ENCODE data around the gene WDR27.
"Not testable (repeated sequence)": the region's sequence is repeated elsewhere in the genome, so short reads cannot be mapped to it uniquely, and the experiment has no call there.

Gene WDR27

GRCh38 chr6:169521825-169522224, 180.0 kb downstream of the WDR27 start:
- DNase-seq (ENCODE audit: low read depth) = no peak

GRCh38 chr6:169520104-169520503, 181.7 kb downstream of the WDR27 start:
- DNase-seq (ENCODE audit: low read depth) = no peak

GRCh38 chr6:169518451-169518850, 183.4 kb downstream of the WDR27 start:
- DNase-seq (ENCODE audit: low read depth) = no peak

DNA sequence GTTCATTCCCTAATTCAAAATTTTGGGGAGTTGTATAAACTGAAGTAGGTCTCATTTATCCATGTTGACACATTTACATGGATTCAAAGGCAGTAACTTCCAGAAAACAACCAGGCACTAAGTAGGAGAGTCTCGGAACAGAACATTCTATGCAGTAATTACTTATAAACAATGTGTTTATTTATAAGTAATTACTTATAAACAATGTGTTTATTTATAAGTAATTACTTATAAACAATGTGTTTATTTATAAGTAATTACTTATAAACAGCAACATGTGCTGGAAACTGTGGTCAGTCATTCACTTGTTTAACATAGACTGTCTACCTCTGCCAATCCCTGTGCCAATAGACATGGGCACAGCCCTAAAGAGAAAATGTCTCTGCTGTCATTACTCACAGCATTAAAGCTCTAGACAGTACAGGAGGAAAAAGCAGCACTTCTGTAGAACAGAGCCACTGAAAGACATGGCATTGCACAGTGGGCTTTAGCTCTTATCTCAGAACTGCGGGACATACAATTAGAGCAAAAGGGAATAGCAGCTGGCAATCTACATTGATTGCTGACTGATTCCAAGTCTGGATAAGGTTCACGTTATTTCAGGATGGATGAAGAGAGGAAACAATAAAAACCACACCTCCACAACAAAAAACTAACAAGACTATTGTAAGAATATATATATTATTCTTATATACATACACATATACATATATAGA, 188.2 kb downstream of the WDR27 start:
- DNase-seq (ENCODE audit: low read depth) = no peak

GRCh38 chr6:169511785-169512184, 190.0 kb downstream of the WDR27 start:
- not testable (repeated sequence) for DNase-seq (ENCODE audit: low read depth)

DNA sequence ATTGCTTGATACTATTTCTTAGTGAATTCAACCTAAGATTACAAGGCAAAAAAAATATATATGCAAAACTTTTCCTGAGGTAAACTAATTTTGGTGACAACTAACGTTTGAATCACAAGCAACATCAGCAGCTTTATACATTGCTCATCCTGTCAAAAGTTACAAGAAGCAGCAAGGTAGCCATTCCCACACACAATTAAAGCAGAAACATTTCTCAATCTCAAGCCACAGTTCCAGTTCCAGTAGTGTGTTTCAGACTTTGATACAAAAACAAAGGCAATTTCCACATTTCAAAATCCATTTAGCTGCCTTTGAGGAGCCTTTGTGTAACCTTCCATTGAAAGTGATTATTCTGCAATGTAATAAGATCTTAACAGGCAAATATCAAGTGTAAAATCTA, 191.0 kb downstream of the WDR27 start:
- DNase-seq (ENCODE audit: low read depth) = no peak

DNA sequence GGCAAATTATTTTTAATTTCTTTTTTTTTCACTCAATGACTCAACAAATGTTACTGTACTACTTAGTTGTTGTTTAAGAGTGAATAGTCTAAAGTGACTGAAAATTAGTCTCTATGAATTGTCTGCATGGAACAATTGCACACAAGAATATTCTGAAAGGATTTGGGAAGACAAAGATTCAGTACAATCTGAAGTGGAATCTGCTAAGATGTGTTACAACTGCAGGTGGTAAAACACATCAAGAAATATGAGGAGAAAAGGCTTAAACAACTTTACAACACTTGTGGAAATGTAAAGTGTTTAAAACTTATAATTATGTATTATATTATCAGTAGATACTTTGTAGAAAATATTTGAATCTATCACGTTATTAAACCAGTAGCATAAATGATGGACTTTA, 193.4 kb downstream of the WDR27 start:
- no peak for DNase-seq (ENCODE audit: low read depth)

- DNase-seq (ENCODE audit: low read depth) = no peak
These were observed 198.2 kb downstream of the WDR27 start for GRCh38 chr6:169503422-169504152.

GRCh38 chr6:169502445-169502844, 199.4 kb downstream of the WDR27 start:
- no peak for DNase-seq (ENCODE audit: low read depth)

- no peak for DNase-seq (ENCODE audit: low read depth)
These were observed 200.0 kb downstream of the WDR27 start for GRCh38 chr6:169501777-169502313.

DNA sequence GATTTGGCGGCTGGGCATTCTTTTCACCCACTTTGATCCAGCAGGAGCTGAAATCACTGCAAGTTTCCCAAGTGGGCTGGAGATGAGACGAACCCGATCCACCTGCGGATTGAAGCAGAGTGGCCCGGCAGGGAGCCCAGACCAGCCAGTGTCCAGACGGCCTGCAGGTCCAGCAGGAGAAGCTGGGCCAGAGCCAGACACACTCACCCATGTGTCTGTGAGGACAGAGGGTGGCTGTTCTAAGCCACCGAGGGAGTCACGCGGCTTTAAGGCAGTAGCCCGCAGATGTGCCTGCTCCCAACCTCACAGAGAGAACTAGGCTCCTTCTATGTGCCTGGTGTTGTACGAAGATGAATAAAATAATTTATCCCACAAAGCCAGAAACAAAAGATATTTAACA, 200.7 kb downstream of the WDR27 start:
- DNase-seq (ENCODE audit: low read depth) = no peak

DNA sequence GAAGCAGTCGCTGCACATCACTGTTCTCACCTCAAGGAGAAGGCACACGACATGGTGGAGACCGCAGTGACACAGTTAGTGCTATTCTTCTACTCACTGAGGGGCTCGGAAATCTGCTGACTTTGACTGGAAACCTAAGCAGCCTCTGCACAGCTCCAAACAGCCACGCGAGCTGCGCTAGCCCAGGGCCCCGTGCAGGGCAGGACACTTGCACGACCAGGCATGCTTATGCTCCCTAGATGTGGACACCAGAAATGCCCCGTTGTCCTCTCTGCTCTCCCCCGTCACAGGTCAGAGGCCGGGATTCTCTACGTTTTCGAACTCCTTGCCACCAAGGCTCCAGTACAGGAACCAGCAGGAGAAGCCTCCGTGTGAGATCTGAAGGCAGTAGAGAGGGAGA, 201.1 kb downstream of the WDR27 start:
- no peak for DNase-seq (ENCODE audit: low read depth)

DNA sequence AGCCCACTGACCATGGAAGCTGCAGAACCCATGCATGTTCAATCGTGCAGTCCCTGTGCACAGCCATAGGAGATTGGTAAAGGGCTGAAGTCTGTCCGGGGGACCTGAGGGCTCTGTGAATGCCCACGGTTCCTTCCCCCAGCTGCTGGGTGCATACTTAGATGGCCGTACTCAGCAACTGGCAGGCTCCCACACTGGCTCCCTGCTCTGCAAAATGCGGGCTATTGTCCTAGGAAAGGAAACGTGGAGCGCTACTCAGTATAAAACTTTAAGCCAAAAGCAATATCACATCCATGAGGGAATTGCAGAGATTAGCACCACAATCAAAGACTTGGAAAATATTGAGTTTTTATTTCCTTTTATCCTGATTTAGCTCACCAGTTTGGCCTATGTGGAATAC, 202.0 kb downstream of the WDR27 start:
- DNase-seq (ENCODE audit: low read depth) = no peak

DNA sequence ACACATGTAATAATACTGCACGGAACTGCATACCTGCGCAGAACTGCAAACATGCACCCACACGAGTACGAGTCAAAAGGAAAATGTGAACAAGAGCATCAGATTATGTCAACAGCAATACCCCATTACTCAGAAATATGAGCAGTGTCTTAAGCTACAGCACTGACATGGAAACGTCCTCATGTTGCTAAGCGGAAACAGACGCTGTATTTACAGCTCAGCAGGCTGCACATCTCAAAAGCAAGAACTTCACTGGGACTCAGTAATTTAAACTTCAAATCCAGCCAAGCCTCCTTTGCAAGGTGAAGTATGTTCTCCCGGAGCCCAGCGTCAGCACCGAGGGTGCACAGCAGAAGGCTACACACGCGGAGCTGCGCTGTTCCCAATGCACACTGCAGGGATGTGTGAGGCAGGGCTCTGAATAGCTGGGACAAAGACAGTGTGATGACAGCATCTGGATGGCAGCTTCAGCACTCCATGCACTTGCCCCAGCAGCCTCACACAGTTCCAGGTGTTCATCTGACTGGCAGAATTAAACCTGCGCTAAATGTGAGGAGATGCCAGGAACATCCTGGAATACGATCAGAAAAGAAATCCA, 202.8 kb downstream of the WDR27 start:
- DNase-seq (ENCODE audit: low read depth) = no peak

DNA sequence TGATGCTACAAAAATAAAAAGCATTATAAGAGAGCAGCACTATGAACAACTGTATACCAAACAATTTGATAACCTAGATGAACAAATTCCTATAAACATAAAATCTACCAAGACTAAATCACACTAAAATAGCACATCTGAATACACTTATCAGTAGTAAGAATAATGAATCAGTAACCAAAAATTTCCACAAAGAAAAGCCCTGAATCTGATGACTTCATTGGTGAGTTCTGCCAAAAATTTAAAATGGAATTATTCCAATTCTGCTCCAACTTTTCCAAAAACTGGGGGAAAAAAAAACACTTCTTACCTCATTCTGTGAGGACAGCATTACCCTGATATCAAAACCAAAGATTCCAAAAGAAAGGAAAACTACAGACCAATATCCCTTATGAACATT, 206.2 kb downstream of the WDR27 start:
- DNase-seq (ENCODE audit: low read depth) = no peak

- DNase-seq (ENCODE audit: low read depth) = no peak
These were observed 207.8 kb downstream of the WDR27 start for GRCh38 chr6:169494038-169494437.

DNA sequence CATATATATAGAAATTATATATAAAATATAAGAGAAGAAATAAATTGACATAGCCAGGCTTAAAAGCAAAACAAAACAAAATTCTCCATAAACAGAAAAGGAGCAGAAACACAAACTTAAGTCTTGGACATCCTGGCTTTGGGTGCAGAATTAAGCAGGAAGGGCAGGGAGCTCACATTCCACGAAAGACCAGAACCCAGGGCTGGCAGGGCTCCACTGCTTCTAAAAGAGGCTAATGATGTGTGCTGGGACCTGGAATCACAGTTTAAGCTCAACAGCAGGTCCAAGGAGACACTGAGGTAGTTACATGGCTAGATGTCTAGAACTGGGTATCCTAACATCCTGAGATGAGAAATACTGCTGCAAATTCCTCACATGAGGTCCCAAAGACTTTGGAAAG, 210.3 kb downstream of the WDR27 start:
- no peak for DNase-seq (ENCODE audit: low read depth)

- no peak for DNase-seq (ENCODE audit: low read depth)
These were observed 211.0 kb downstream of the WDR27 start for GRCh38 chr6:169490830-169491229.

DNA sequence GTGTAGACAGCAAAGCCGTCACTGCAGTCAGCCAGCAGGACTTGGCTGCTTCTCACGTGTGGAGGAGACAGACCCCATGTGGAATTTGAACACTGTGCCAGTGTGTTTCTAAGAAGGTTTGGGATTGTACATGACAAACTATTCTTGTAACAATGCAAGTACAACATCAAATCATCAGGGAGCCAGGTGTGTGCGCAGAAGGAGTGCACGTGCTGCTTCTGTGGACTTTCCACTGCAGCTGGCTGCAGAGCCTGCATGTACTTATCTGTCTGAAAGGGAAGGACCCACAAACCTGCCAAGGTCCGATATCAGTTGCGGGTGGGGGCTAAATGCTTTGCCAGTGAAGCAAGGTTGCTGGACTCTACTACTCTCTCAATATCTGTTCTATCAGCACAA, 211.6 kb downstream of the WDR27 start:
- no peak for DNase-seq (ENCODE audit: low read depth)

GRCh38 chr6:169489563-169490245, 212.1 kb downstream of the WDR27 start:
- DNase-seq (ENCODE audit: low read depth) = no peak

- DNase-seq (ENCODE audit: low read depth) = no peak
These were observed 214.0 kb downstream of the WDR27 start for GRCh38 chr6:169487579-169488436.

Data from activated T-helper 9 cell treated with anti-CD3 and anti-CD28 coated beads, Interleukin-2, amount 50 U/mL, for 16 hours (primary cell).